CD4-positive, alpha-beta T cell treated with Interleukin-6 for 4 hours (primary cell): ENCODE measurements around the gene GALP.
"Not testable (repeated sequence)": the region's sequence is repeated elsewhere in the genome, so short reads cannot be mapped to it uniquely, and the experiment has no call there.

ENCODE experiments used
- DNase-seq: peaks from one replicate; pipeline ENCODE4 v3.0.0-alpha.2; 2020; ENCODE audit warnings: mixed read lengths

GALP gene

GRCh38 chr19:56193981-56194640 is 18.3 kb downstream of the GALP start:
- DNase-seq: no peak

- not testable (repeated sequence) for DNase-seq
Observed at GRCh38 chr19:56197646-56198045, 21.8 kb downstream of the GALP start, which contains the start of gene ZSCAN5B. Gene ZSCAN5B, minus strand, starts transcription at chr19:56197783. Its CDS starts 4,731 bp downstream, at chr19:56193052.

GRCh38 chr19:56199687-56200086 is 23.9 kb downstream of the GALP start:
- DNase-seq: no peak

GRCh38 chr19:56201973-56202372 is 26.2 kb downstream of the GALP start, which contains the start of gene ZSCAN5C:
Gene ZSCAN5C, plus strand, starts transcription at chr19:56202273. Its CDS starts 3,641 bp downstream, at chr19:56205914.
- DNase-seq: no peak

GRCh38 chr19:56207581-56207980 is 31.8 kb downstream of the GALP start:
- DNase-seq: not testable (repeated sequence)

- no peak for DNase-seq
Observed at GRCh38 chr19:56209091-56209490, 33.3 kb downstream of the GALP start.

- not testable (repeated sequence) for DNase-seq
Observed at GRCh38 chr19:56210036-56210435, 34.2 kb downstream of the GALP start.

- DNase-seq: no peak
Observed at GRCh38 chr19:56211718-56212117, 35.9 kb downstream of the GALP start.

GRCh38 chr19:56217039-56217949 is 41.5 kb downstream of the GALP start:
- no peak for DNase-seq

GRCh38 chr19:56218961-56219360 is 43.2 kb downstream of the GALP start:
- no peak for DNase-seq

- not testable (repeated sequence) for DNase-seq
Observed at GRCh38 chr19:56221442-56221841, 45.6 kb downstream of the GALP start.

- DNase-seq: no peak
Observed at GRCh38 chr19:56221851-56222250, 46.0 kb downstream of the GALP start.

GRCh38 chr19:56222901-56223300 is 47.1 kb downstream of the GALP start:
- DNase-seq: no peak

GRCh38 chr19:56223481-56223880 is 47.7 kb downstream of the GALP start:
- no peak for DNase-seq
